HepG2 (cell line): ENCODE measurements around the gene CNTROB. TPM values are rescaled to one million over a fixed set of nuclear protein-coding genes. Genes with fewer than 3 reads are reported as not detected.

Experiments
- CSRNP2 ChIP-seq: sonication (generic); formaldehyde crosslinking; conservative IDR thresholded peaks from 2 replicates; pipeline ENCODE4 v1.8.0; 2022; ENCODE audit warnings: low read depth, missing genetic modification reagents
- EHMT2 ChIP-seq: fragments of 200-600 bp; sonication (generic); IDR thresholded peaks from 2 replicates; pipeline ENCODE4 v1.7.0; 2017; ENCODE audit warnings: antibody characterized with exemption, low read depth, low read length, borderline replicate concordance
- ERF ChIP-seq: IDR thresholded peaks from 2 replicates; pipeline ENCODE4 v1.6.1; 2018; ENCODE audit warnings: missing biosample characterization, missing genetic modification reagents
- ETV6 ChIP-seq: sonication (generic); formaldehyde crosslinking; conservative IDR thresholded peaks from 2 replicates; pipeline ENCODE4 v1.4.0; 2020; ENCODE audit warnings: missing genetic modification reagents
- KIAA2018 ChIP-seq: sonication (generic); formaldehyde crosslinking; IDR thresholded peaks from 2 replicates; pipeline ENCODE4 v1.5.0; 2020; ENCODE audit warnings: mild to moderate bottlenecking, missing genetic modification reagents, borderline replicate concordance
- MXD1 ChIP-seq: sonication (generic); formaldehyde crosslinking; IDR thresholded peaks from 2 replicates; pipeline ENCODE4 v1.4.0; 2020; ENCODE audit warnings: mild to moderate bottlenecking, missing genetic modification reagents
- PITX1 ChIP-seq: sonication (generic); formaldehyde crosslinking; IDR thresholded peaks from 2 replicates; pipeline ENCODE4 v1.5.1; 2020; ENCODE audit warnings: mild to moderate bottlenecking, missing genetic modification reagents
- RCOR2 ChIP-seq: IDR thresholded peaks from 2 replicates; pipeline ENCODE4 v1.6.1; 2016; ENCODE audit warnings: missing biosample characterization, missing genetic modification reagents
- SAFB2 ChIP-seq: sonication (generic); formaldehyde crosslinking; IDR thresholded peaks from 2 replicates; pipeline ENCODE4 v1.5.1; 2020; ENCODE audit warnings: missing genetic modification reagents, low read depth, mild to moderate bottlenecking, borderline replicate concordance
- SETDB1 ChIP-seq: sonication (generic); formaldehyde crosslinking; IDR thresholded peaks from 2 replicates; pipeline ENCODE4 v1.5.1; 2020; ENCODE audit warnings: missing genetic modification reagents, mild to moderate bottlenecking, borderline replicate concordance
- TRIM22 ChIP-seq: fragments of 450-650 bp; IDR thresholded peaks from 2 replicates; pipeline ENCODE4 v1.6.1; 2017
- ZNF362 ChIP-seq: sonication (generic); formaldehyde crosslinking; IDR thresholded peaks from 2 replicates; pipeline ENCODE4 v1.4.0; 2020; ENCODE audit warnings: missing genetic modification reagents, mild to moderate bottlenecking, borderline replicate concordance
- ZNF619 ChIP-seq: sonication (generic); formaldehyde crosslinking; IDR thresholded peaks from 2 replicates; pipeline ENCODE4 v1.4.0; 2020; ENCODE audit warnings: mild to moderate bottlenecking, missing genetic modification reagents
- ZNF792 ChIP-seq: IDR thresholded peaks from 2 replicates; pipeline ENCODE4 v1.6.1; 2016
- polyA plus RNA-seq, 8 experiments: library from polyadenylated mRNA; depleted of rRNA in 3 of 8; stranded (reverse) in 7 of 8; unstranded in 1 of 8; fragments of >200 nt; fragmentation: Illumina TruSeq in 4 of 8; extraction: Trizol in 4 of 8; gene quantifications; 2 replicates each; pipeline versions ENCODE4 v1.2.1 to v1.2.3, GENCODE V29; 2011 to 2016; ENCODE audit warnings: low read depth in 4 of 8, missing spikeins in 1 of 8, mixed read lengths in 1 of 8; ENCODE audit not compliant: insufficient read depth in 1 of 8
- total RNA-seq, 5 experiments: library from RNA; depleted of rRNA; stranded (reverse); fragments of >200 nt; fragmentation: Illumina TruSeq; extraction: Trizol; gene quantifications; 2 replicates each; pipeline ENCODE4 v1.2.3, GENCODE V29; 2016; ENCODE audit warnings: low read depth in 1 of 5

The CNTROB gene
- total and polyA plus RNA-seq, 2 of the 13 experiments (the other 11 are each of a cell fraction or from before 2014, with no cell fraction given) = 21.2 to 24.1 TPM

- TF ChIP-seq MXD1 (CRISPR knock-in tag) (peak; percentile 36; the same call in 1 of the 2 replicates), SETDB1 (no peak), RCOR2 (CRISPR knock-in tag) (no peak), CSRNP2 (no peak), PITX1 (CRISPR knock-in tag) (peak; percentile 64; the same call in 1 of the 2 replicates), EHMT2 (no peak), ETV6 (no peak), KIAA2018 (CRISPR knock-in tag) (no peak), TRIM22 (no peak), ZNF362 (CRISPR knock-in tag) (peak; percentile 70; the same call in 1 of the 2 replicates), SAFB2 (no peak), ZNF792 (no peak), ERF (CRISPR knock-in tag) (peak; percentile 68; the same call in 1 of the 2 replicates), ZNF619 (CRISPR knock-in tag) (no peak)
Observed at GRCh38 chr17:7989781-7990655, 58.0 kb downstream of the CNTROB start (continued).
